ENCODE results near the gene MAG. TPM values are rescaled to one million over a fixed set of nuclear protein-coding genes. Genes with fewer than 3 reads are reported as not detected.

Gene MAG
- total RNA-seq, 1 experiment from 2014 or later = not detected

DNA sequence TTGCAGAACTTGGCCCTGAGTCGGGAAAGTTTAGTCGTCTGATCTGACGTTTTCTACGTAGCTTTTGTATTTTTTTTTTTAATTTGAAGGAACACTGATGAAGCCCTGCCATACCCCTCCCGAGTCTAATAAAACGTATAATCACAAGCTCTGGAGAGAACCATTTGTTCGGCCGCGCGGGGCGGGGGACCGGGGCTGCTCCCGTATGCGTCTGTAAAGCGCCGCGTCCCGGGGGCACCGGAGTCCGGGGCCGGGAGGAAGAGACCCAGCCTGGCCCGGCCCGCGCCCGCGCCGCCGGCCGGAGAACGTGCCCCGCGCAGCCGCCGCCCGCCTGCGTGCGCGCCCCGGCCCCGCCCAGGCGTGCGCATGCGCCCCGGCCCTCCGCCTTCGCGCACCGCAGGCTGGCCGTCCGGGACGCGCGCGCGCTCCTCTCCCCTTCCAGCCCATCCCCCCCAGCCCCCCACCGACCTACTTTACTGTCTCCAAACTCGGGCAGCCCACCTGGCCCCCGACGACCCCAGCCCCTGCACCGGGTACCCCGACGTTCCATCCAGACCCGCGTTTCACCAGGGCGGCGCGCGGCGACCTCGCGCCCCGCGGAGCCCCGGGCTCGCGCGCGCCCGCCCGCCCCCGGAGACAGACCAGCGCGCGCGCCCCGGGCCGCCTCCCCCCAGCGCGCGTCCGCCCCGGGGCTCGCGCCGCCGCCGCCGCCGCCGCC is 24.0 kb upstream of the MAG start:
- no TSS peak for BruUV-seq (replicated peaks)

GRCh38 chr19:35268536-35269437 is 23.2 kb upstream of the MAG start, which contains the start of gene USF2:
Gene USF2, plus strand, starts transcription at chr19:35268962. Its CDS starts 140 bp downstream, at chr19:35269102.
- TF ChIP-seq, protein P1, sequence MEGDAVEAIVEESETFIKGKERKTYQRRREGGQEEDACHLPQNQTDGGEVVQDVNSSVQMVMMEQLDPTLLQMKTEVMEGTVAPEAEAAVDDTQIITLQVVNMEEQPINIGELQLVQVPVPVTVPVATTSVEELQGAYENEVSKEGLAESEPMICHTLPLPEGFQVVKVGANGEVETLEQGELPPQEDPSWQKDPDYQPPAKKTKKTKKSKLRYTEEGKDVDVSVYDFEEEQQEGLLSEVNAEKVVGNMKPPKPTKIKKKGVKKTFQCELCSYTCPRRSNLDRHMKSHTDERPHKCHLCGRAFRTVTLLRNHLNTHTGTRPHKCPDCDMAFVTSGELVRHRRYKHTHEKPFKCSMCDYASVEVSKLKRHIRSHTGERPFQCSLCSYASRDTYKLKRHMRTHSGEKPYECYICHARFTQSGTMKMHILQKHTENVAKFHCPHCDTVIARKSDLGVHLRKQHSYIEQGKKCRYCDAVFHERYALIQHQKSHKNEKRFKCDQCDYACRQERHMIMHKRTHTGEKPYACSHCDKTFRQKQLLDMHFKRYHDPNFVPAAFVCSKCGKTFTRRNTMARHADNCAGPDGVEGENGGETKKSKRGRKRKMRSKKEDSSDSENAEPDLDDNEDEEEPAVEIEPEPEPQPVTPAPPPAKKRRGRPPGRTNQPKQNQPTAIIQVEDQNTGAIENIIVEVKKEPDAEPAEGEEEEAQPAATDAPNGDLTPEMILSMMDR (IDR thresholded peaks at IDR 0.05; ENCODE audit: unreplicated experiment) = no peak
- Mint-ChIP-seq H3K4me3 (ENCODE audit: unreplicated experiment) (peak within 1 kb of the TSS; percentile 83), H3K36me3 (ENCODE audit: insufficient read depth, unreplicated experiment) (peaks cover 69% of the 10 kb centered on the region), H3K27ac (ENCODE audit: low read depth, unreplicated experiment) (peak within 1 kb of the TSS; percentile 81), H3K9me3 (ENCODE audit: unreplicated experiment) (no peaks in the 10 kb centered on the region), H3K4me1 (ENCODE audit: insufficient read depth, unreplicated experiment) (peaks cover 15% of the 10 kb centered on the region), H3K27me3 (ENCODE audit: insufficient read depth, unreplicated experiment) (no peaks in the 10 kb centered on the region)
- ChIA-PET POLR2A (interaction anchor here (0.9 to 1.3 kb wide), 3 partner anchors 14 to 199 kb away, joined by 3 to 4 read pairs (median 4); partner anchors contain the start of gene FXYD5), CTCF (interaction anchor here (0.6 to 1.4 kb wide), 3 partner anchors 15 to 895 kb away, joined by 3 to 6 read pairs (median 3); no protein-coding TSS in a partner anchor)
- no TSS peak for BruUV-seq (replicated peaks)
- DNase-seq (ENCODE audit: unreplicated experiment) = peak; percentile 75
- intact Hi-C loops (cut with micrococcal nuclease) = loop anchor here (1.0 to 10.0 kb wide), 3 partner anchors 86 to 200 kb away; partner anchors contain the start of genes FFAR3 and FXYD5

More for the DNA sequence above, 24.0 kb upstream of the MAG start:
- Mint-ChIP-seq H3K27me3 (ENCODE audit: insufficient read depth, unreplicated experiment) (no peaks in the 10 kb centered on the region), H3K4me1 (ENCODE audit: insufficient read depth, unreplicated experiment) (peaks cover 15% of the 10 kb centered on the region), H3K36me3 (ENCODE audit: insufficient read depth, unreplicated experiment) (peaks cover 69% of the 10 kb centered on the region), H3K9me3 (ENCODE audit: unreplicated experiment) (no peaks in the 10 kb centered on the region), H3K27ac (ENCODE audit: low read depth, unreplicated experiment) (peak overlapping the region; percentile 81), H3K4me3 (ENCODE audit: unreplicated experiment) (peak overlapping the region; percentile 83)
- ChIA-PET CTCF (interaction anchor here (0.6 kb wide), 2 partner anchors 294 to 298 kb away, joined by 3 to 4 read pairs; no protein-coding TSS in a partner anchor), POLR2A (interaction anchor here (0.6 to 1.3 kb wide), 7 partner anchors 12 to 552 kb away, joined by 3 to 4 read pairs (median 4); partner anchors contain the start of gene FXYD5)
- peak; percentile 67 for DNase-seq (ENCODE audit: unreplicated experiment)
- TF ChIP-seq, protein P1 (IDR thresholded peaks at IDR 0.05; ENCODE audit: unreplicated experiment) = no peak
- intact Hi-C loops (cut with micrococcal nuclease) = loop anchor here (5.0 to 10.0 kb wide), 2 partner anchors 87 to 116 kb away; partner anchors contain the start of genes FFAR3 and FXYD5

GRCh38 chr19:35269438-35270117 is 22.4 kb upstream of the MAG start:
- BruUV-seq (replicated peaks) = no TSS peak
- POLR2A ChIA-PET = interaction anchor here (1.2 kb wide), 1 partner anchor 200 kb away, joined by 3 read pairs; no protein-coding TSS in a partner anchor
- TF ChIP-seq, protein P1 (IDR thresholded peaks at IDR 0.05; ENCODE audit: unreplicated experiment) = peak; percentile 94
- H3K27me3 Mint-ChIP-seq (ENCODE audit: insufficient read depth, unreplicated experiment) = no peaks in the 10 kb centered on the region
- peaks cover 69% of the 10 kb centered on the region for H3K36me3 Mint-ChIP-seq (ENCODE audit: insufficient read depth, unreplicated experiment)
- no peaks in the 10 kb centered on the region for H3K9me3 Mint-ChIP-seq (ENCODE audit: unreplicated experiment)
- intact Hi-C loops (cut with micrococcal nuclease) = loop anchor here (1.0 to 10.0 kb wide), 3 partner anchors 85 to 199 kb away; partner anchors contain the start of genes FFAR3 and FXYD5
- CTCF ChIA-PET = interaction anchor here (0.6 to 1.4 kb wide), 4 partner anchors 15 to 896 kb away, joined by 3 to 6 read pairs (median 3); no protein-coding TSS in a partner anchor
- peak; percentile 86 for DNase-seq (ENCODE audit: unreplicated experiment)
- H3K27ac Mint-ChIP-seq (ENCODE audit: low read depth, unreplicated experiment) = no peak overlapping the region
- H3K4me1 Mint-ChIP-seq (ENCODE audit: insufficient read depth, unreplicated experiment) = peaks cover 15% of the 10 kb centered on the region
- peak overlapping the region; percentile 83 for H3K4me3 Mint-ChIP-seq (ENCODE audit: unreplicated experiment)

Data from MCF 10A (cell line).